Hematopoietic multipotent progenitor cell treated with erythropoietin and hydrocortisone succinate and interleukin-3 and kit ligand, for 17 days (in vitro differentiated cells): ENCODE results near the gene C3orf62.
"Not testable (repeated sequence)": the region's sequence is repeated elsewhere in the genome, so short reads cannot be mapped to it uniquely, and the experiment has no call there.

Experiments used
- DNase-seq: peaks from one replicate; pipeline ENCODE4 v3.0.0-alpha.2; 2015; ENCODE audit warnings: low spot score

Gene C3orf62

GRCh38 chr3:49269443-49270155 lies 7.4 kb downstream of the C3orf62 start:
- no peak for DNase-seq

- no peak for DNase-seq
These were observed 10.5 kb downstream of the C3orf62 start for GRCh38 chr3:49266410-49267095.

GRCh38 chr3:49265661-49266386 lies 11.2 kb downstream of the C3orf62 start:
- DNase-seq = no peak

GRCh38 chr3:49263159-49263889 lies 13.7 kb downstream of the C3orf62 start:
- no peak for DNase-seq

- DNase-seq = no peak
These were observed 16.2 kb downstream of the C3orf62 start for GRCh38 chr3:49260806-49261324.

GRCh38 chr3:49257187-49257586 lies 19.8 kb downstream of the C3orf62 start:
- DNase-seq = no peak

GRCh38 chr3:49255718-49256511 lies 21.1 kb downstream of the C3orf62 start:
- DNase-seq = no peak

GRCh38 chr3:49255112-49255511 lies 21.9 kb downstream of the C3orf62 start:
- no peak for DNase-seq

- no peak for DNase-seq
These were observed 23.5 kb downstream of the C3orf62 start for GRCh38 chr3:49253512-49253911.

GRCh38 chr3:49248840-49249227 lies 28.2 kb downstream of the C3orf62 start:
- no peak for DNase-seq

- peak; percentile 64 for DNase-seq
These were observed 32.3 kb downstream of the C3orf62 start for GRCh38 chr3:49244581-49245205.

GRCh38 chr3:49240091-49240490 lies 36.9 kb downstream of the C3orf62 start:
- DNase-seq = not testable (repeated sequence)

- DNase-seq = peak; percentile 85
These were observed 38.5 kb downstream of the C3orf62 start for GRCh38 chr3:49238274-49239127.

- peak; percentile 13 for DNase-seq
These were observed 39.7 kb downstream of the C3orf62 start for GRCh38 chr3:49237344-49237743.

GRCh38 chr3:49236226-49236625 lies 40.8 kb downstream of the C3orf62 start:
- no peak for DNase-seq

- not testable (repeated sequence) for DNase-seq
These were observed 48.2 kb downstream of the C3orf62 start for GRCh38 chr3:49228817-49229216.

GRCh38 chr3:49222002-49222401 lies 55.0 kb downstream of the C3orf62 start:
- no peak for DNase-seq

GRCh38 chr3:49220985-49221563 lies 56.0 kb downstream of the C3orf62 start:
- not testable (repeated sequence) for DNase-seq

- no peak for DNase-seq
These were observed 57.9 kb downstream of the C3orf62 start for GRCh38 chr3:49219132-49219531.
